AG09309 (cell line): ENCODE results near the gene ITGAV.
"Not testable (repeated sequence)": the region's sequence is repeated elsewhere in the genome, so short reads cannot be mapped to it uniquely, and the experiment has no call there.

Experiments used
- DNase-seq: peaks from one replicate; pipeline ENCODE4 v3.0.0-alpha.2; 2010; ENCODE audit warnings: low read depth
- H3K4me3 ChIP-seq: 2 replicates; pipeline ENCODE4 v1.5.1; 2011; ENCODE audit warnings: mild to moderate bottlenecking, low read depth, low read length, moderate library complexity; ENCODE audit not compliant: control insufficient read depth
- CTCF ChIP-seq: IDR thresholded peaks from 2 replicates; pipeline ENCODE4 v1.5.1; 2011; ENCODE audit warnings: mild to moderate bottlenecking, low read depth, low read length, inconsistent platforms; ENCODE audit not compliant: insufficient read depth, control insufficient read depth; ENCODE audit errors: missing control alignments

The ITGAV gene

GRCh38 chr2:186560254-186560653 lies 29.6 kb upstream of the ITGAV start:
- no peak for DNase-seq
- TF ChIP-seq CTCF, result no peak
- no peak overlapping the region for H3K4me3 ChIP-seq

GRCh38 chr2:186561467-186562208 lies 28.2 kb upstream of the ITGAV start:
- no peak overlapping the region for H3K4me3 ChIP-seq
- no peak for TF ChIP-seq CTCF
- no peak for DNase-seq

GRCh38 chr2:186562209-186562578 lies 27.7 kb upstream of the ITGAV start:
- TF ChIP-seq CTCF, result no peak
- H3K4me3 ChIP-seq, result no peak overlapping the region
- no peak for DNase-seq

- not testable (repeated sequence) for DNase-seq, H3K4me3 ChIP-seq
These were observed 21.3 kb upstream of the ITGAV start for GRCh38 chr2:186568600-186568999.

GRCh38 chr2:186569127-186569526 lies 20.7 kb upstream of the ITGAV start:
- not testable (repeated sequence) for DNase-seq, H3K4me3 ChIP-seq

- H3K4me3 ChIP-seq, result no peak overlapping the region
- DNase-seq, result no peak
- no peak for TF ChIP-seq CTCF
These were observed 20.0 kb upstream of the ITGAV start for GRCh38 chr2:186569897-186570296.

GRCh38 chr2:186570604-186571003 lies 19.3 kb upstream of the ITGAV start:
- TF ChIP-seq CTCF, result no peak
- H3K4me3 ChIP-seq, result no peak overlapping the region
- DNase-seq, result no peak

- H3K4me3 ChIP-seq, result no peak overlapping the region
- TF ChIP-seq CTCF, result no peak
- DNase-seq, result no peak
These were observed 17.2 kb upstream of the ITGAV start for GRCh38 chr2:186572705-186573104.
